Measurements from ENCODE around the gene NR2F6. TPM values are rescaled to one million over a fixed set of nuclear protein-coding genes. Genes with fewer than 3 reads are reported as not detected.

NR2F6 gene
- total RNA-seq, 4 donors from 2014 or later = 42.1 to 217 (median 142) TPM

- TF ChIP-seq, protein P1, sequence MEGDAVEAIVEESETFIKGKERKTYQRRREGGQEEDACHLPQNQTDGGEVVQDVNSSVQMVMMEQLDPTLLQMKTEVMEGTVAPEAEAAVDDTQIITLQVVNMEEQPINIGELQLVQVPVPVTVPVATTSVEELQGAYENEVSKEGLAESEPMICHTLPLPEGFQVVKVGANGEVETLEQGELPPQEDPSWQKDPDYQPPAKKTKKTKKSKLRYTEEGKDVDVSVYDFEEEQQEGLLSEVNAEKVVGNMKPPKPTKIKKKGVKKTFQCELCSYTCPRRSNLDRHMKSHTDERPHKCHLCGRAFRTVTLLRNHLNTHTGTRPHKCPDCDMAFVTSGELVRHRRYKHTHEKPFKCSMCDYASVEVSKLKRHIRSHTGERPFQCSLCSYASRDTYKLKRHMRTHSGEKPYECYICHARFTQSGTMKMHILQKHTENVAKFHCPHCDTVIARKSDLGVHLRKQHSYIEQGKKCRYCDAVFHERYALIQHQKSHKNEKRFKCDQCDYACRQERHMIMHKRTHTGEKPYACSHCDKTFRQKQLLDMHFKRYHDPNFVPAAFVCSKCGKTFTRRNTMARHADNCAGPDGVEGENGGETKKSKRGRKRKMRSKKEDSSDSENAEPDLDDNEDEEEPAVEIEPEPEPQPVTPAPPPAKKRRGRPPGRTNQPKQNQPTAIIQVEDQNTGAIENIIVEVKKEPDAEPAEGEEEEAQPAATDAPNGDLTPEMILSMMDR (IDR thresholded peaks at IDR 0.05) = no peak
- TF ChIP-seq POLR2A (IDR thresholded peaks at IDR 0.05) = no peak
- H3K9me3 ChIP-seq = no peaks in the 10 kb centered on the region
- no peaks in the 10 kb centered on the region for H3K27me3 ChIP-seq
- DNase-seq = no peak
- H3K4me1 ChIP-seq = peaks cover 0 to 15% (median 8%) of the 10 kb centered on the region in 4 donors
- H3K36me3 ChIP-seq = peaks cover 0 to 40% (median 0%) of the 10 kb centered on the region in 3 donors
- no peak overlapping the region for H3K4me3 ChIP-seq
- no peak overlapping the region for H3K27ac ChIP-seq
Observed at GRCh38 chr19:17229890-17230289, 15.8 kb downstream of the NR2F6 start.

DNA sequence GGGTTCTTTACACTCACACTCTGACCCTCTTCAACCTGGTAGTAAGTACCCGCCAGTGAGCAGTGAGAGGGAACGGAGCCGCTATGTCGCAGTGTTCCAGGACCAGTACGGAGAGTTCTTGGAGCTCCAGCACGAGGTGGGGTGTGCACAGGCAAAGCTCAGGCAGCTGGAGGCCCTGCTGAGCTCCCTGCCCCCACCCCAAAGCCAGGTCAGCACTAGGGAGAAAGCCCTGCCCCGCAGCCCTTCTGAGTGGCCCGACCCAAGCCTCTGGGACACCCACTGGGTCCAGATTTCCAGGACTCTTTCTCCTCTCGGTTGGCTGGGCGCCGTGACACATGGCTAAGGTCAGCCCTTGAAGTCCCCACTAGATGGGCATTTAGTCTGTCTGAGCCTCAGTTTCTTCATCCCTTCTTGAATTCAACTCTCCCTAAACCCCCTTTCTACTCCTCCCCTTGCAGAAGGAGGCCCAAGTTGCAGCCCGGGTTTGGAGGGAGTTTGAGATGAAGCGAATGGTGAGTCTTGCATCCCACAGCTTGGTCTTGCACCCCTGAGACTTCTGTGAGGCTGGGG is 17.8 kb downstream of the NR2F6 start:
- TF ChIP-seq POLR2A (IDR thresholded peaks at IDR 0.05) = no peak
- TF ChIP-seq, protein P1 (IDR thresholded peaks at IDR 0.05) = no peak
- no peaks in the 10 kb centered on the region for H3K27me3 ChIP-seq
- no peaks in the 10 kb centered on the region for H3K9me3 ChIP-seq
- H3K4me3 ChIP-seq = no peak overlapping the region
- peaks cover 0 to 9% (median 3%) of the 10 kb centered on the region in 4 donors for H3K4me1 ChIP-seq
- peaks cover 0 to 32% (median 0%) of the 10 kb centered on the region in 3 donors for H3K36me3 ChIP-seq
- DNase-seq = no peak
- H3K27ac ChIP-seq = no peak overlapping the region

- Histone ChIP-seq H3K4me3 (peak within 1 kb of the TSS; percentile 50 to 79 (median 68)), H3K36me3 (peaks cover 0 to 15% (median 0%) of the 10 kb centered on the region in 3 donors), H3K4me1 (peaks cover 0 to 9% (median 3%) of the 10 kb centered on the region in 4 donors), H3K27me3 (no peaks in the 10 kb centered on the region), H3K9me3 (no peaks in the 10 kb centered on the region), H3K27ac (peak within 1 kb of the TSS; percentile 81 to 94 (median 92))
- peak; percentile 71 to 82 for TF ChIP-seq POLR2A (IDR thresholded peaks at IDR 0.05)
- TF ChIP-seq, protein P1 (IDR thresholded peaks at IDR 0.05) = no peak
- DNase-seq = peak; percentile 98 to 99 (median 99)
Observed at GRCh38 chr19:17226002-17226933, 19.5 kb downstream of the NR2F6 start, which contains the start of gene OCEL1. Gene OCEL1 (plus strand): TSS chr19:17226226. CDS start chr19:17226248, 22 bp downstream.

- TF ChIP-seq, protein P1 (IDR thresholded peaks at IDR 0.05) = no peak
- TF ChIP-seq POLR2A (IDR thresholded peaks at IDR 0.05) = no peak
- H3K4me3 ChIP-seq = no peak overlapping the region
- H3K4me1 ChIP-seq = peaks cover 0 to 14% (median 3%) of the 10 kb centered on the region in 4 donors
Observed at GRCh38 chr19:17225053-17225452, 20.7 kb downstream of the NR2F6 start.

DNA sequence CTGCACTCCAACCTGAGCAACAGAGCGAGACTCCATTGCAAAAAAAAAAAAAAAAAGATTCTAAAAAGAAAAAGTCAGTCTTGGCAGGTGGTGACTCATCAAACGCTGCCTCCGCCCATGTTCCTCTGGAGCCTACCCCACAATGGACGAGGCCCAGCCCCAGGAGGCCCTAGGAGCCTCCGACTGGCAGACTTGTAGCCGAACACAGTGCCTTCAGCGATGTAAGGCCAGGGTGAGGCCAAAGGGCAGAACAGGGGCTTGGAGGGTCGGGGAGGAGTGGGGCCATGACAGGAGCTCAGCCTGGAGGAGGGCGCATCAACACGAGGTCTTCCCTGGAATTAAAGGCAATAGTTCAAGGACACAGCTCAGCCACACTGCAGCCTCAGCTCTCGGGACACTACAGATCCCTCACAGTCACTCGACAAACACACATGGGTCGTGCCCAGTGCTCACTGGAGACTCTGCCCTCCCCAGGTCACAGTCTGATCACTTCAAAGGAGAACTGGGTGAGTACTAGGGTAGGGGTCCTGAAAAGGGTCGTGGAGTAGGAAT is 25.4 kb downstream of the NR2F6 start:
- Histone ChIP-seq H3K36me3 (peaks cover 0 to 31% (median 0%) of the 10 kb centered on the region in 3 donors), H3K27me3 (no peaks in the 10 kb centered on the region), H3K27ac (no peak overlapping the region), H3K9me3 (no peaks in the 10 kb centered on the region), H3K4me1 (peaks cover 0 to 16% (median 0%) of the 10 kb centered on the region in 4 donors), H3K4me3 (no peak overlapping the region)
- TF ChIP-seq, protein P1 (IDR thresholded peaks at IDR 0.05) = no peak
- TF ChIP-seq POLR2A (IDR thresholded peaks at IDR 0.05) = no peak
- peak in 1 of 3 donors; percentile 60 for DNase-seq

More at GRCh38 chr19:17225053-17225452, 20.7 kb downstream of the NR2F6 start:
- H3K36me3 ChIP-seq = peaks cover 0 to 7% (median 0%) of the 10 kb centered on the region in 3 donors
- H3K27ac ChIP-seq = no peak overlapping the region
- DNase-seq = no peak
- no peaks in the 10 kb centered on the region for H3K9me3 ChIP-seq
- H3K27me3 ChIP-seq = no peaks in the 10 kb centered on the region

All from Peyer's patch (tissue), 4 donors.